ENCODE data around the gene GAS2L2.

Gene GAS2L2

GRCh38 chr17:35745246-35745645 lies 7.8 kb downstream of the GAS2L2 start:
- no peak for DNase-seq

- no peak for DNase-seq
Measured at GRCh38 chr17:35744830-35745229, 8.2 kb downstream of the GAS2L2 start.

GRCh38 chr17:35743626-35744328 lies 9.3 kb downstream of the GAS2L2 start:
- DNase-seq: no peak

GRCh38 chr17:35742896-35743477 lies 10.1 kb downstream of the GAS2L2 start:
- DNase-seq: no peak

GRCh38 chr17:35742496-35742895 lies 10.5 kb downstream of the GAS2L2 start:
- no peak for DNase-seq

- no peak for DNase-seq
Measured at GRCh38 chr17:35740997-35741931, 11.8 kb downstream of the GAS2L2 start.

GRCh38 chr17:35740216-35740615 lies 12.8 kb downstream of the GAS2L2 start:
- DNase-seq: no peak

- DNase-seq: no peak
Measured at GRCh38 chr17:35738519-35739133, 14.4 kb downstream of the GAS2L2 start.

GRCh38 chr17:35736236-35736635 lies 16.8 kb downstream of the GAS2L2 start:
- no peak for DNase-seq

GRCh38 chr17:35735036-35735805 lies 17.8 kb downstream of the GAS2L2 start:
- DNase-seq: no peak

- no peak for DNase-seq
Measured at GRCh38 chr17:35734396-35734795, 18.6 kb downstream of the GAS2L2 start.

- DNase-seq: no peak
Measured at GRCh38 chr17:35733366-35733765, 19.7 kb downstream of the GAS2L2 start.

GRCh38 chr17:35732806-35733136 lies 20.3 kb downstream of the GAS2L2 start:
- DNase-seq: no peak

GRCh38 chr17:35731917-35732805 lies 20.9 kb downstream of the GAS2L2 start:
- no peak for DNase-seq

GRCh38 chr17:35731239-35731916 lies 21.7 kb downstream of the GAS2L2 start, which contains the start of gene RASL10B:
Gene RASL10B, plus strand, starts transcription at chr17:35731639. Its CDS starts 3,546 bp downstream, at chr17:35735185.
- DNase-seq: no peak

GRCh38 chr17:35730400-35731005 lies 22.5 kb downstream of the GAS2L2 start:
- DNase-seq: no peak

GRCh38 chr17:35729405-35729833 lies 23.6 kb downstream of the GAS2L2 start:
- DNase-seq: no peak

GRCh38 chr17:35728551-35728950 lies 24.5 kb downstream of the GAS2L2 start:
- DNase-seq: no peak

- DNase-seq: no peak
Measured at GRCh38 chr17:35727635-35728034, 25.4 kb downstream of the GAS2L2 start.

- no peak for DNase-seq
Measured at GRCh38 chr17:35726953-35727460, 26.0 kb downstream of the GAS2L2 start.
